ENCODE results near the gene B3GAT1. TPM values are rescaled to one million over a fixed set of nuclear protein-coding genes. Genes with fewer than 3 reads are reported as not detected.

Gene B3GAT1
- total RNA-seq, 1 donor = not detected

DNA sequence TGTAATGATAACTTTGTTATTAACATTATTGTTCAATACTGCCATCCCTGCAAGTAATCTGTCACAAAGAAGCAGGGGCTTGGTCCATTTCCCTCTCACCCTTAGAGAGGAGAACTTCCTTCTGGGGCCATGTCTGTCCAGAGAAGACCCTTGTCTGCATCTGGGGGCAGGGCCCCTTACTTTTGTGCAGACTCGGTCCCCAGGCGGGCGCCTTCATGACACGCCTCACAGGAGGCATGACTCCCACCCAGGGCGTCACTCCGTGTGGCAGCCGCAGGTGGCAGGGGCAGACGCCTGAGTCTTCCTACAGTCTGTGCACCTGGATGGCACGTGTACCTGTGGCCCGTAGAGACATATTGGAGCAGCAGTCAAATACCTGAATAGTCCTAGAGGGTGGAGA is 21.8 kb upstream of the B3GAT1 start:
- TF ChIP-seq, protein P1, sequence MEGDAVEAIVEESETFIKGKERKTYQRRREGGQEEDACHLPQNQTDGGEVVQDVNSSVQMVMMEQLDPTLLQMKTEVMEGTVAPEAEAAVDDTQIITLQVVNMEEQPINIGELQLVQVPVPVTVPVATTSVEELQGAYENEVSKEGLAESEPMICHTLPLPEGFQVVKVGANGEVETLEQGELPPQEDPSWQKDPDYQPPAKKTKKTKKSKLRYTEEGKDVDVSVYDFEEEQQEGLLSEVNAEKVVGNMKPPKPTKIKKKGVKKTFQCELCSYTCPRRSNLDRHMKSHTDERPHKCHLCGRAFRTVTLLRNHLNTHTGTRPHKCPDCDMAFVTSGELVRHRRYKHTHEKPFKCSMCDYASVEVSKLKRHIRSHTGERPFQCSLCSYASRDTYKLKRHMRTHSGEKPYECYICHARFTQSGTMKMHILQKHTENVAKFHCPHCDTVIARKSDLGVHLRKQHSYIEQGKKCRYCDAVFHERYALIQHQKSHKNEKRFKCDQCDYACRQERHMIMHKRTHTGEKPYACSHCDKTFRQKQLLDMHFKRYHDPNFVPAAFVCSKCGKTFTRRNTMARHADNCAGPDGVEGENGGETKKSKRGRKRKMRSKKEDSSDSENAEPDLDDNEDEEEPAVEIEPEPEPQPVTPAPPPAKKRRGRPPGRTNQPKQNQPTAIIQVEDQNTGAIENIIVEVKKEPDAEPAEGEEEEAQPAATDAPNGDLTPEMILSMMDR (IDR thresholded peaks at IDR 0.05; ENCODE audit: insufficient read depth, low read depth, low read length) = no peak
- DNase-seq (ENCODE audit: low read depth) = no peak
- no peak overlapping the region for H3K4me3 ChIP-seq (ENCODE audit: low read depth, low read length)

DNA sequence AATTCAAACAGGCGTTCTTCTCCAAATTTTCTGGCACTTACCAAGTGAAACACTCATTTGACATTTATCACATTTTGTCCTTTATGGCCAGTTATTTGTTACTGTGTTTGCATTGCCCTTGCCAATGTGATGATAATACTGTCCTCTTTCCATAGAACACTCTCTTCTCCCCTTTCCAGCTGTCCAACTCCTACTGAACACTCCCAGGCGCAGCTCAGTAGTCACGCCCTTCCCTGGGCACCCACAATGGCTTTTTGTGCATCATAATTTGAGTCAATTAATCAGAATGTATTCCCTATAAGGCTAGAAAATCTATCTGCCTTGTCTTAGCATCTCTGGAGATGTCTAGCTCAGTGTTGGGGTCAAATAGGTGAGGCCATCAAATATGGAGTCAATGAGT is 21.2 kb upstream of the B3GAT1 start:
- DNase-seq (ENCODE audit: low read depth) = no peak
- H3K4me3 ChIP-seq (ENCODE audit: low read depth, low read length) = no peak overlapping the region
- TF ChIP-seq, protein P1 (IDR thresholded peaks at IDR 0.05; ENCODE audit: insufficient read depth, low read depth, low read length) = no peak

DNA sequence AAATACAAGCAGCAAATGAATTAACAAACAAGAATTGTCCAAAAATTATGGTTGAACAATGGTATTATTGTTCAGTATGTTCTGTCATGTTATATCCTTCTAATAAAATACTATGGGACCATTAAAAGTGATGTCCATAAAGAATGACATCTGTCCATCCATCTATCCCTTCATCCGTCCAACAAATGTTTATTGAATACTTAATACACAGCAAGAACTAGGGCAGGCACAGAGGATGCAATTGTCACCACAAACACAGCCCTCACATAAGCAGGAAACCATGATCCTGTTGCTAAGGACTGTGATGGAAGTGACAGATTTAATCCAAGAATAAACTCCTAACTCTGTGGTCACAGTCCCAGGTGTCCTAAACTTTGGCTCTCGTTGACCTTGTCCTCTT is 20.7 kb upstream of the B3GAT1 start:
- no peak for DNase-seq (ENCODE audit: low read depth)
- TF ChIP-seq, protein P1 (IDR thresholded peaks at IDR 0.05; ENCODE audit: insufficient read depth, low read depth, low read length) = no peak
- no peak overlapping the region for H3K4me3 ChIP-seq (ENCODE audit: low read depth, low read length)

DNA sequence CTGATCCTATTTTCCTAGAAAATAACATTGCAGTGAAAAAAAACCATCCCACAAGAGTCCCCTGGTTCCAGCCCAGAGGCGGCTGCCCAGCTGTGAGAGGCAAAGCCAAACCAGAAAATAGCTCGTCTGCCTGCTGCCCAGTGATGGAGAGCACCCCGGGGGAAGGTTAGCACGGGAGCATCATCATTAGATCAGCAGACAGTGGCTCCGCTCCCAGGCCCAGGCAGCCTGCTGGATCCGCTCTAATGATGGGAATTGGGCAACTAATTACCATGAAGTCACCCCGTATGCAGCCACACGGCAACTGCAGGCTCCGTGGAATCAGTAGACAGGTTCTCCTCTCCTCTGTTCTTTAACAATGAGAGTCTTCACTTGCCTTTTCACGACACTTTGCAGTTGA is 17.1 kb upstream of the B3GAT1 start:
- TF ChIP-seq, protein P1 (IDR thresholded peaks at IDR 0.05; ENCODE audit: insufficient read depth, low read depth, low read length) = no peak
- DNase-seq (ENCODE audit: low read depth) = no peak
- no peak overlapping the region for H3K4me3 ChIP-seq (ENCODE audit: low read depth, low read length)

DNA sequence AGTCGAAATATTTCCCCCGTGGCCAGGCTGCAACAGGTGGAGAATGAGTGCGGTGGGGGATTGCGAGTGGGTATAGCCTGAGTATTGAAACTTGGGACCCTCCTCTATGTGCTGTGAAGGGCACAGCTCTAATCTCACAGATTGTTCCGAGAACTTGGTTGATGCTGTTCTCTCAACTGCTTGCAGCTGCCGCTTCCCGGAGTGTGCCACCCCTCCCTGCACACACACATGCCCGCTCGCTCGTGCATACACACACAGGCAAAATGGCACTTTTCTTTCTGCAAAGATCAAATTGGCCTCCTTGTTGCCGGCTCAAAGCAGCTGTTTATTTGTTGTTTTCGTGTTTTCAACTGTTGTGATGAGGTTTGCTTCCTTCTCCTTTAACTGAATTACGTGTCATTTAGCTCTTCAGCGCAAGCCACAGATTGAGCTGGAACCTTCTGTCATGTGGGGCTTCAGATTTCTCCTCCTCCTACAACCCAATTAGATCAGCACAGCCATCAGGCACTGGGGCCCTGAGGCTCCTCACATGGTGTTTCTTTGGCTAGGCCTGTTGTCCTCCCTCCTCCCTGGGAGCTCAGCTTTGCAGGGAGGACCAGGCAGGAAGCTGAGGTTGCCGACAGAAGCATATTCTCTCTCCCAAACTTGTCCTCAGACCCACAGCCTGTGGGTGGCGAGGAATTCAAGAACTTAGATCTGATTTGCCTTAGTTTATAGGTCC is 13.9 kb upstream of the B3GAT1 start:
- TF ChIP-seq, protein P1 (IDR thresholded peaks at IDR 0.05; ENCODE audit: insufficient read depth, low read depth, low read length) = no peak
- no peak for DNase-seq (ENCODE audit: low read depth)

DNA sequence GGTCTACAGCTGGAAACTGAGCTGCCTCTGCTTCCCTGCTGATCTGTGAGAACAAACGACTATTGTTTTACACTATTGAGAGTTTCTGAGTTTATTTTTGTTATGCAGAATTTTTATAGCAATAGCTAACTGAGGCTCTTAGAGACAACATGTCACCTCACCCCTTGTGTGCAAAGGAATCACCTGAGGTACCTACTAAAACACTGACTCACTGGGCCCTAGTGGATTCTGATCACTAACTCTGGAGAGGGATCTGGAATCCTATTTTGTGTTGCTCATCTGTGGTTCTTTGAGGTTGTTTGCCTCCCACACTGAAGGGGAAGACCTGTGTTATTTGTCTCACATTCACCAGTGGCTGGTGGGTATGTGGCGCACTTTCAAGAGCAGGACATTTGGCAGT is 13.4 kb upstream of the B3GAT1 start:
- H3K4me3 ChIP-seq (ENCODE audit: low read depth, low read length) = no peak overlapping the region
- TF ChIP-seq, protein P1 (IDR thresholded peaks at IDR 0.05; ENCODE audit: insufficient read depth, low read depth, low read length) = no peak
- DNase-seq (ENCODE audit: low read depth) = no peak

More for the DNA sequence above, 13.9 kb upstream of the B3GAT1 start:
- H3K4me3 ChIP-seq (ENCODE audit: low read depth, low read length) = no peak overlapping the region

DNA sequence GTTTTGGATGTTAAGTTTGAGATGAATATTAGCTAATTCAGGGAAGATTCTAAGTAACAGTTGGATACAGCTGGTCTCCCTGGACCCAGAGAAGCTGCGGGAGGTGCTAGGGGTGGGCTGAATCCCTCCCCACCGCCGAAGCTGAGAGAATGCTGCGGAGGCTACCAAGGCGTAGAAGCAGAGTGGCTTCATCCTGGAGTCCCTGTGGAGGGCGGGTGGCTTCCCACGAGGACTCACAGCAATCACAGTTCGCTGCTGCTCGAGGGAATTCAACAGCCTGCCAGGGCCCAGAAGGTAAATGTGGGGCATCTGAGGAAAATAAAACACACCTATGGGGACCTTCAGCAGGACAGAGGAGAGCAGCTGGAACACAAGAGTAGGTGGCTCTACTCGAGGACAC is 11.1 kb upstream of the B3GAT1 start:
- DNase-seq (ENCODE audit: low read depth) = no peak
- H3K4me3 ChIP-seq (ENCODE audit: low read depth, low read length) = no peak overlapping the region
- TF ChIP-seq, protein P1 (IDR thresholded peaks at IDR 0.05; ENCODE audit: insufficient read depth, low read depth, low read length) = no peak
